ENCODE results near the gene EOGT.

GRCh38 chr3:68935778-68936177 is 77.7 kb downstream of the EOGT start:
- TF ChIP-seq CTCF (IDR thresholded peaks at IDR 0.05) (no peak), EP300 (IDR thresholded peaks at IDR 0.05) (no peak)
